Sigmoid colon (tissue), 4 donors: Measurements from ENCODE around the gene KCNIP1.

Experiments used
- POLR2A ChIP-seq, 2 donors: fragments of 450-650 bp; IDR thresholded peaks; one replicate each; pipeline ENCODE4 v1.6.1; 2016; ENCODE audit warnings: antibody characterized with exemption in 2 of 2, mild to moderate bottlenecking in 2 of 2, moderate library complexity in 2 of 2
- POLR2AphosphoS5 ChIP-seq, 4 donors: sonication (generic); formaldehyde crosslinking; IDR thresholded peaks; one replicate each; pipeline ENCODE4 v1.6.1; 2017; ENCODE audit warnings: antibody characterized with exemption in 4 of 4
- TF ChIP-seq, protein P1 (sequence below), 4 experiments: fragments of 450-650 bp in 3 of 4; fragments of 200-600 bp in 1 of 4; IDR thresholded peaks; one replicate each; pipeline ENCODE4 v1.5.1; 2016 to 2019; ENCODE audit warnings: antibody characterized with exemption in 4 of 4, mild to moderate bottlenecking in 3 of 4, moderate library complexity in 2 of 4

- TF ChIP-seq POLR2A (IDR thresholded peaks at IDR 0.05) (no peak), POLR2AphosphoS5 (IDR thresholded peaks at IDR 0.05) (no peak)
- TF ChIP-seq, protein P1, sequence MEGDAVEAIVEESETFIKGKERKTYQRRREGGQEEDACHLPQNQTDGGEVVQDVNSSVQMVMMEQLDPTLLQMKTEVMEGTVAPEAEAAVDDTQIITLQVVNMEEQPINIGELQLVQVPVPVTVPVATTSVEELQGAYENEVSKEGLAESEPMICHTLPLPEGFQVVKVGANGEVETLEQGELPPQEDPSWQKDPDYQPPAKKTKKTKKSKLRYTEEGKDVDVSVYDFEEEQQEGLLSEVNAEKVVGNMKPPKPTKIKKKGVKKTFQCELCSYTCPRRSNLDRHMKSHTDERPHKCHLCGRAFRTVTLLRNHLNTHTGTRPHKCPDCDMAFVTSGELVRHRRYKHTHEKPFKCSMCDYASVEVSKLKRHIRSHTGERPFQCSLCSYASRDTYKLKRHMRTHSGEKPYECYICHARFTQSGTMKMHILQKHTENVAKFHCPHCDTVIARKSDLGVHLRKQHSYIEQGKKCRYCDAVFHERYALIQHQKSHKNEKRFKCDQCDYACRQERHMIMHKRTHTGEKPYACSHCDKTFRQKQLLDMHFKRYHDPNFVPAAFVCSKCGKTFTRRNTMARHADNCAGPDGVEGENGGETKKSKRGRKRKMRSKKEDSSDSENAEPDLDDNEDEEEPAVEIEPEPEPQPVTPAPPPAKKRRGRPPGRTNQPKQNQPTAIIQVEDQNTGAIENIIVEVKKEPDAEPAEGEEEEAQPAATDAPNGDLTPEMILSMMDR (IDR thresholded peaks at IDR 0.05) = no peak
These were observed 227.2 kb downstream of the KCNIP1 start for GRCh38 chr5:170731052-170731451.
